Astrocyte (in vitro differentiated cells and primary cell): ENCODE measurements around the gene LRRC3.

Experiments
- EZH2 ChIP-seq: IDR thresholded peaks from 2 replicates; pipeline ENCODE4 v1.6.1; 2012; ENCODE audit warnings: mild to moderate bottlenecking, low read length, inconsistent platforms; ENCODE audit not compliant: insufficient read depth
- TF ChIP-seq, protein P1 (sequence below): IDR thresholded peaks from 2 replicates; pipeline ENCODE4 v1.5.1; 2011; ENCODE audit warnings: low read depth, mild to moderate bottlenecking, inconsistent platforms, low read length, moderate library complexity; ENCODE audit not compliant: insufficient read depth

DNA sequence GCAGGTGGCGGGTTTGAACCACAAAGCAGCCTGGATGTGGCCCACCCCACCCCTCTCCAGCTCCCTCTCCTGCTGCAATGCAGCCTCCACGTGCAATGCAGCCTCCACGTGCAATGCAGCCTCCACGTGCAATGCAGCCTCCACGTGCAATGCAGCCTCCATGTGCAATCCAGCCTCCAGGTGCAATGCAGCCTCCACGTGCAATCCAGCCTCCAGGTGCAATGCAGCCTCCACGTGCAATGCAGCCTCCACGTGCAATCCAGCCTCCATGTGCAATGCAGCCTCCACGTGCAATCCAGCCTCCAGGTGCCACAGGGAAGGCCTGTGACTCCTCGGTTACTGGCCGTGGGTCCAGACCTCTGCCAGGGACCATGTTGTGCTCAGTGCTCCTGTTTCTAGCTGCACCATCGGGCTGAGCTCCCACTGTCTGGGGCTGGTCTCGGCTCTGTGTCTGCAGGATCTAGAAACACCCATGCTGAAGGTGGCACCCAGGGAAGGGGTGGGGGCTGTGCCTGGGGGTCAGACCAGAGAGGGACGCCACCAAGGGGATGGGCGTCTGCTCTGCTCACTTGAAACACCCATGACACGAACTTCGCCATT, 11.9 kb upstream of the LRRC3 start:
- TF ChIP-seq, protein P1, sequence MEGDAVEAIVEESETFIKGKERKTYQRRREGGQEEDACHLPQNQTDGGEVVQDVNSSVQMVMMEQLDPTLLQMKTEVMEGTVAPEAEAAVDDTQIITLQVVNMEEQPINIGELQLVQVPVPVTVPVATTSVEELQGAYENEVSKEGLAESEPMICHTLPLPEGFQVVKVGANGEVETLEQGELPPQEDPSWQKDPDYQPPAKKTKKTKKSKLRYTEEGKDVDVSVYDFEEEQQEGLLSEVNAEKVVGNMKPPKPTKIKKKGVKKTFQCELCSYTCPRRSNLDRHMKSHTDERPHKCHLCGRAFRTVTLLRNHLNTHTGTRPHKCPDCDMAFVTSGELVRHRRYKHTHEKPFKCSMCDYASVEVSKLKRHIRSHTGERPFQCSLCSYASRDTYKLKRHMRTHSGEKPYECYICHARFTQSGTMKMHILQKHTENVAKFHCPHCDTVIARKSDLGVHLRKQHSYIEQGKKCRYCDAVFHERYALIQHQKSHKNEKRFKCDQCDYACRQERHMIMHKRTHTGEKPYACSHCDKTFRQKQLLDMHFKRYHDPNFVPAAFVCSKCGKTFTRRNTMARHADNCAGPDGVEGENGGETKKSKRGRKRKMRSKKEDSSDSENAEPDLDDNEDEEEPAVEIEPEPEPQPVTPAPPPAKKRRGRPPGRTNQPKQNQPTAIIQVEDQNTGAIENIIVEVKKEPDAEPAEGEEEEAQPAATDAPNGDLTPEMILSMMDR, result no peak
- no peak for TF ChIP-seq EZH2
